M059J (cell line): Measurements from ENCODE around the gene LYPD6. TPM values are rescaled to one million over a fixed set of nuclear protein-coding genes. Genes with fewer than 3 reads are reported as not detected.
"Not testable (repeated sequence)": the region's sequence is repeated elsewhere in the genome, so short reads cannot be mapped to it uniquely, and the experiment has no call there.

Experiments used
- DNase-seq: peaks from one replicate; pipeline ENCODE4 v3.0.0-alpha.2; 2012; ENCODE audit warnings: low read depth
- total RNA-seq: library from RNA; depleted of rRNA; stranded (reverse); fragments of >200 nt; shearing (Covaris generic); gene quantifications from 2 replicates; pipeline ENCODE4 v1.2.3, GENCODE V29; 2014

Gene LYPD6
- total RNA-seq, 1 experiment from 2014 or later = 11.3 TPM

GRCh38 chr2:149451417-149452165 is 121.2 kb downstream of the LYPD6 start:
- no peak for DNase-seq

GRCh38 chr2:149456285-149456684 is 125.9 kb downstream of the LYPD6 start:
- no peak for DNase-seq

- no peak for DNase-seq
Measured at GRCh38 chr2:149458502-149458901, 128.1 kb downstream of the LYPD6 start.

DNA sequence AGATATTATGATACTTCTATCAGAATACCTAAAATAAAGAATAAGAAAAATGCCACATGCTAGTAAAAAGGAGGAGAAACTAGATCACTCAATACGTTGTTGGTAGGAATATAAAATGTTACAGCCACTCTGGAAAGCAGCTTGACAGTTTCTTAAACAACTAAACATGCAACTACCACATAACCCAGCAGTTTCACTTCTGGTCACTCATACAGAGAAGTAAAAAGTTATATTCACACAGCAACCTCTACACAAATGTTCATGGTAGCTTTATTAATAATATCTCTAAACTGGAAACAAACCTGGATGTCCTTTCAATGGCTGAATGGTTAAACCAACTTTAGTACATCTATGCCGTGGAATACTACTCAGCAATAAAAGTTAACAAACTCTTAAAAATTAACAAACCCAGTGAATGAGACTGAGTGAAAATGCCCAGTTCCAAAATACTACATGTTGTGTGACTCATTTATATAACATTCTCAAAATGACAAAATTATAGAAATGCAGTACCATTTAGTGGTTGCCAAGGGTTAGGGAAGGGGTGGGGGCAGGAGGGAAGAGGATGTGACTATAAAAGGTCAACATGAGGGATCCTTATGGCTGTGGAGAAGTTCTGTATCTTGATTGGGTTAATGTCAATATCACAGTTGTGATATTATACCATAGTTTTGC is 133.1 kb downstream of the LYPD6 start:
- DNase-seq = no peak

- peak; percentile 14 for DNase-seq
Measured at GRCh38 chr2:149464396-149464795, 134.0 kb downstream of the LYPD6 start.

GRCh38 chr2:149465873-149466272 is 135.5 kb downstream of the LYPD6 start:
- no peak for DNase-seq

- DNase-seq = no peak
Measured at GRCh38 chr2:149466635-149467034, 136.2 kb downstream of the LYPD6 start.

DNA sequence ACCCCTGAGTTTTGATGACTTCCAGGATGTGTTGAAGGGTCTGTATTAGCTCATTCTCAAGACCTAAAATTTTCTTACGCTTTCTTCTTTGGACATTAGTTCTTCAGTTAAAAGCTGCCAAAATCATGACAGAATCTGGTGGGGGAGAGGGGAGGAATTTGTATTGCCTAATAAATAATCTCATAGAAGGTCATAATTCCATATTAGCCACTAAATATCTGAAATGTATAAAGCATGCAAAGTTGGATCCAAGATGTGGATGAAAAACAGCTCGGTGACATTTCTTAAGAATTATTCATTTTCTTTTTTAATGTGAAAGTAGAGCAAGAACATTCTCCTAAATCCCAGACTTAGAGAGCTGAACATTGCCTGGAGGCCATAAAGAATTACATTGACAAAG is 137.0 kb downstream of the LYPD6 start:
- DNase-seq = no peak

DNA sequence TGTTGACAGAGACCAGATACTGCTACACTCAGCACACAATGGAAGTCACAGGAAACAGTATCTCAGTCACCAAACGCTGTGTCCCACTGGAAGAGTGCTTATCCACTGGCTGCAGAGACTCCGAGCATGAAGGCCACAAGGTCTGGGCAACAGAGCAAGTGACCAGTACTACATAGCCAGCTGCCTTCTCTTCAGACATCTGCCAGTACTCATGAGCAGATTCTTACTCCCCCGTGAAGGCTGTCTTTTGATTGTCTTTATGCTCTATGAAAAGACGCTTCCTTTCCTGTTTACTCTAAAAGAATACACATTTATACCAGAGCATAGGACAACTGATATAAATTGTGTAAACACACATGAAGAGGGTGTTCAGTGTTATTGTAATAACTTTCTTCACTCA is 138.2 kb downstream of the LYPD6 start:
- no peak for DNase-seq

DNA sequence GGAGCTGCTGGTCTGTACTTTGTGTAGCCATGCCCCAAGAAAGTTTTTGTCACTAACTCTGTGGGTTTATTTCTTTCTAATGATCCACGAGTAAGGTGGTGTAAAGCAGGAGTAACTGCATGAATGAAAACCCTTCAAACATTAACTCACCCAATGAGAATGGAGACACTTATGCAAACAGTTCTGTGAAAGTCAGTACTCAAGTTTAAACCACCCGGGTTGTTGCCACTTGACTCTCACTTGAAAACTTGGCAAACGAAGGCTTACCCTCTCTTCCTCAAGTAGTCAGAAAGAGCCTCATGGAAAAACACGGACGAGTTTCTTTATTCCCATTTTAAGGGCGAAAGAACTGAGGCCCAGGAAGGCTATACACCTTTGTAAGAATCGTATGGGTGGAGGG is 139.7 kb downstream of the LYPD6 start:
- no peak for DNase-seq

GRCh38 chr2:149472413-149472812 is 142.0 kb downstream of the LYPD6 start:
- DNase-seq = no peak

- DNase-seq = no peak
Measured at GRCh38 chr2:149473068-149473467, 142.7 kb downstream of the LYPD6 start.

- DNase-seq = no peak
Measured at GRCh38 chr2:149473521-149473920, 143.1 kb downstream of the LYPD6 start.

DNA sequence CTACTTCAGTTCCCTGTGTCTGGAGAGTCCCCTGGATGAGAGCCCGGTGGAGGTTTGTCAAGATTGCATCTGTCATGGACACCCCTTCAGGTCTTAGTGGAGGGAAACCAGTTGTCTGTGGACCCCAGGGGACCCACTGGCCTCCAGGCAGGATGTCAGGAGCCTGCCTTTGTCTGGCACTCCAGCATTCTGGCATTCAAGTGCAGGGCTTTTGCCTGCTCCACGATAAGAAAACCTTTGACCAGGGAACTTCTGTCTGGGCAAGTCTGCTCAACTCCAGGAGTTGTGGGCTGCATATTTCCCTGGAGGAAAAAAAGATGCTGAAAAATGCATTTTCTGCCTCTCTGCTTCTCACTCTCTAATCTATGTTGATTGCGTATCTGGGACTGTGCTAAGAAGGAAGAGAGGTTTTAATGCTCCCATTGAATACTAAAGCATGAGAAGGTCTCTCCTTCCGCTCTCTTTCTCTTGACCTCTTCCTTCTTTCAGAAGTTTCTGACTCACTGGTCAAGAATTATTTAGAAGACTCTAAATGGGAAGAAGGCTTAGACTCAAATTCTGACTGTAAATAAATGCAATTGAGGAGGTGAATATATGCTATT is 152.7 kb downstream of the LYPD6 start:
- DNase-seq = peak; percentile 41

DNA sequence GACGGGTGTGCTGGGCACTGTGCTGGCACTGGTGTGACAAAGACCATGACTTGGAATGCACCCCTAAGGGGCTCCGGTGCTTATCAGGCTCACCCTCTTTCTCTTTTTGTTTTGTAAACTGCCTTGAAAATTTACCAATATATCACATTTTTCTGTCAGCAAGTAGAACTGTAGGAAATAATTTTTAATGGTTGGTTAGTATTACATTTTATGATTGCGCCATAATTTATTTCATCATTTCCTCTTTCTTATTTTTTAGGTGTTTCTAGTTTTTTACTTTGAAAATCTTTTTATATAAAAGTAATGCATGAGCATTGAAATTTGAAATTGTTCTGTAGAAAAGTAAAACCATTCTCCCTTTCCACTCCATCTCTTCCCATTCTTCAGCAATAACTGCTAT is 156.3 kb downstream of the LYPD6 start:
- no peak for DNase-seq

GRCh38 chr2:149487189-149487588 is 156.8 kb downstream of the LYPD6 start:
- DNase-seq = no peak

DNA sequence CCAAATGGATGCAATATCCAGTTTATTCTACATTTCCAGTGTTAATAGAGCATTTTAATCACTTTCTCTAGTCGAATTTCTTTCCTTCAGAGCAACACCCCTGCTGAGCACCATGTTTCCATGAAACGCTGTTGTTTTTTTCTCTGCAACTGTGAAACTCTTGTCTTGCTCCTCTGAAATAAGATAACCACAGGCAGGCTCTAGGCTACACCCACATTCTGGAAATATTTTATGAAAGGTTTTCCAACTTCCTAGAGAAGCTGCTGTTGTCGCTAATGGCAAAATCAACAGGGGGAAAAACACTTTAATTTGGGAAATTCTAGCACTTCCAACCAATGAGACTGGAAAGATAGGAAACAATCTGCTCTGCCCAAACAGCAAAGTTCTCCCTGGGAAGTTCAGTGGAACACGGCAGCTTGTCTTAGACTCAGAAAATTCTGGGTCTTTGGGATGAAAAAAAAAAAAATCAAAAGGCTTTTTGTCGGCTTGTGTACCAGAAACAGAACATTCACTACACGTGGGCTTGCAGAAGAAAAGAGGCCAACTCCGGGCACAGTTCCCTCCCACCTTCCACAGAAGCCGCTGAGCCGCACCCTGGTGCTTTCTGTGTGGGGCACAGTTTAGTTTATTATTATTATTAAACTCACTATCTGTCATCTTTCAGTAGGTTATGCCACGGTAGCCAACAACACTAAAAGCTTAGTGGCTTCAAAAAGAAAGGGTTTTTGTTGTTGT is 158.5 kb downstream of the LYPD6 start:
- DNase-seq = no peak

DNA sequence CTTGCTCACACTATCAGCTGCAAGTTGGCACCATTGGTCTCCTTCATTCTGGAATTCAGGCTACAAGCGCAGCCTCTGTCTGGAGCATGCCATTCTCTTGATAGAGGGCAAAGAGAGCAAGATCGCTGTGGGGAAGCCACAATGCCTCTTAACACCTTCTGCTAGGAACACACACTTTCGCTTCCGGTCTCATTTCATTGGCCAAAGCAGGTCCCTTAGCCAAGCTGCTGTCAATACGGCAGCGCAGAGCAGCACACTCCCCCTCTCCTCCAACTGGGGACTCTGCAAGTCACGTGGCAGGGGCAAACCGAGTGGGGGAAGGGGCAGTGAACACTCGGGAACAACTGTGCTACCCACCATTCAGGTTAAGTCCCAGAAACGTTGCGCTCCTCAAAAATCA is 159.1 kb downstream of the LYPD6 start:
- DNase-seq = no peak

DNA sequence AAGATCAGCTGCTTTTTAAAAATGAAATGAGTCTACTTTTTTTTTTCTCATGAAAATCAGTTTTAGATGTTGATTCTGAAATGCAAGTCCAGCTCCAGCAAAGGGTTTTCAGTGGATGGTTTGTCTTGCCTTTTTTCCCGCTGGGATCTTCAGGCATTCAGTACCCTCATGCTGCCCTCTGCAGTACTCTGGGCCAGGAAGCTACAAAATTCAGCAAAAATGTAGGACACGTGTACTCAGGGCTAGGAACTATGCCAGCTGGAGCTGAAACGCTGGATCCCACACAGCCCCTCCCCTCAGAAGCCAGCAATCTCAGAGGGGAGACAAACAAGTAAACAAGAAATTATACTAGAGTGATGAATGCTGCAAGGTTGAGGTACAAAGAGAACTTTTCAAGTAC is 159.9 kb downstream of the LYPD6 start:
- peak; percentile 21 for DNase-seq

DNA sequence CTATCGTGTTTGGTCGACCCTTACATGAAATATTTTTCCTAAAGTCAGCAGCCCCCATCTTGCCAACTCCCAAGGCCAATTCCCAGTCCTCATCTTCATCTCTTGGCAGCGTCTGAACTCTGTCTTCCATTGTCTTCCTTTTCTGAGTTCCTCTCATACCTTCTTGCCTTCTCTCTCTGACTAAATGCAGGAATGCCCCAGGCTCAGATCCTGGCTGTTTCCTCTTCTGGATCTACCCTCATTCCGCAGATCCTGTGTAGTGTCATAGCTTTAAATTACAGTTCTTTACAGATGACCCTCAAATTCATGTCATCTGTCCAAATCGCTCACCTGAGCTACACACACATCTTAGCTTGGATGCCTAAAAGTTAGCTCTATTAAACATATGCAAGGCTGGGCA is 162.5 kb downstream of the LYPD6 start:
- DNase-seq = no peak

DNA sequence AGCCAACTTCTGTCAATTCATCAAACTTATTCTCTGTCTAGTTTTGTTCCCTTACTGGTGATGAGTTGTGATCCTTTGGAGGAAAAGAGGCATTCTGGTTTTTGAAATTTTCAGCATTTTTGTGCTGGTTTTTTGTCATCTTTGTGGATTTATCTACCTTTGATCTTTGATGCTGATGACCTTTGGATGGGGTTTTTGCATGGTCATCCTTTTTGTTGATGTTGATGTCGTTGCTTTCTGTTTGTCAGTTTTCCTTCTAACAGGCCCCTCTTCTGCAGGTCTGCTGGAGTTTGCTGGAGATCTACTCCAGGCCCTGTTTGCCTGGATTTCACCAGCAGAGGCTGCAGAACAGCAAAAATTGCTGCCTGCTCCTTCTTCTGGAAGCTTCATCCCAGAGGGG is 168.8 kb downstream of the LYPD6 start:
- DNase-seq = not testable (repeated sequence)

DNA sequence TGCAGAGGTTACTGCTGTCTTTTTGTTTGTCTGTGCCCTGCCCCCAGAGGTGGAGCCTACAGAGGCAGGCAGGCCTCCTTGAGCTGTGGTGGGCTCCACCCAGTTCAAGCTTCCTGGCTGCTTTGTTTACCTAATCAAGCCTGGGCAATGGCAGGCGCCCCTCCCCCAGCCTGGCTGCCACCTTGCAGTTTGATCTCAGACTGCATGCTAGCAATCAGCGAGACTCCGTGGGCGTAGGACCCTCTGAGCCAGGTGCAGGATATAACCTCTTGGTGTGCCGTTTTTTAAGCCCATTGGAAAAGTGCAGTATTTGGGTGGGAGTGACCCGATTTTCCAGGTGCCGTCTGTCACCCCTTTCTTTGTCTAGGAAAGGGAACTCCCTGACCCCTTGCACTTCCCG is 176.4 kb downstream of the LYPD6 start:
- not testable (repeated sequence) for DNase-seq
